Measurements from ENCODE around the gene RANGAP1.

Gene RANGAP1

GRCh38 chr22:41203118-41203517 is 82.9 kb downstream of the RANGAP1 start:
- H3K4me3 ChIP-seq (ENCODE audit: control insufficient read depth, low read depth, low read length): no peak overlapping the region
- TF ChIP-seq CTCF (conservative IDR thresholded peaks at IDR 0.05; ENCODE audit: control insufficient read depth, insufficient read depth, low read depth, low read length): no peak
- DNase-seq (ENCODE audit: low read depth): no peak

- H3K4me3 ChIP-seq (ENCODE audit: control insufficient read depth, low read depth, low read length): no peak overlapping the region
- no peak for TF ChIP-seq CTCF (conservative IDR thresholded peaks at IDR 0.05; ENCODE audit: control insufficient read depth, insufficient read depth, low read depth, low read length)
- DNase-seq (ENCODE audit: low read depth): no peak
Measured at GRCh38 chr22:41201141-41201540, 84.8 kb downstream of the RANGAP1 start.

GRCh38 chr22:41198027-41198580 is 87.9 kb downstream of the RANGAP1 start:
- no peak for DNase-seq (ENCODE audit: low read depth)
- peak overlapping the region; percentile 72 for H3K4me3 ChIP-seq (ENCODE audit: control insufficient read depth, low read depth, low read length)

GRCh38 chr22:41197038-41197972 is 88.7 kb downstream of the RANGAP1 start:
- peak overlapping the region; percentile 72 for H3K4me3 ChIP-seq (ENCODE audit: control insufficient read depth, low read depth, low read length)
- TF ChIP-seq CTCF (conservative IDR thresholded peaks at IDR 0.05; ENCODE audit: control insufficient read depth, insufficient read depth, low read depth, low read length): no peak
- DNase-seq (ENCODE audit: low read depth): peak; percentile 27

More at GRCh38 chr22:41198027-41198580, 87.9 kb downstream of the RANGAP1 start:
- TF ChIP-seq CTCF (conservative IDR thresholded peaks at IDR 0.05; ENCODE audit: control insufficient read depth, insufficient read depth, low read depth, low read length): no peak

Measured in fibroblast of mammary gland (primary cell).